IPS-NIHi11 (cell line): ENCODE measurements around the gene TSNAX.
A peak's percentile ranks its signal among the peaks of the same experiment; 100 is the strongest.
"Not testable (repeated sequence)": the region's sequence is repeated elsewhere in the genome, so short reads cannot be mapped to it uniquely, and the experiment has no call there.

Experiments
- DNase-seq: peaks from one replicate; pipeline ENCODE4 v3.0.0; 2012; ENCODE audit warnings: mixed read lengths, low spot score

TSNAX gene, protein sequence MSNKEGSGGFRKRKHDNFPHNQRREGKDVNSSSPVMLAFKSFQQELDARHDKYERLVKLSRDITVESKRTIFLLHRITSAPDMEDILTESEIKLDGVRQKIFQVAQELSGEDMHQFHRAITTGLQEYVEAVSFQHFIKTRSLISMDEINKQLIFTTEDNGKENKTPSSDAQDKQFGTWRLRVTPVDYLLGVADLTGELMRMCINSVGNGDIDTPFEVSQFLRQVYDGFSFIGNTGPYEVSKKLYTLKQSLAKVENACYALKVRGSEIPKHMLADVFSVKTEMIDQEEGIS

GRCh38 chr1:231528172-231529029, at the start of gene TSNAX:
TSNAX (plus strand) TSS chr1:231528669; CDS start chr1:231528811, 142 bp downstream.
- DNase-seq, result peak; percentile 96

DNA sequence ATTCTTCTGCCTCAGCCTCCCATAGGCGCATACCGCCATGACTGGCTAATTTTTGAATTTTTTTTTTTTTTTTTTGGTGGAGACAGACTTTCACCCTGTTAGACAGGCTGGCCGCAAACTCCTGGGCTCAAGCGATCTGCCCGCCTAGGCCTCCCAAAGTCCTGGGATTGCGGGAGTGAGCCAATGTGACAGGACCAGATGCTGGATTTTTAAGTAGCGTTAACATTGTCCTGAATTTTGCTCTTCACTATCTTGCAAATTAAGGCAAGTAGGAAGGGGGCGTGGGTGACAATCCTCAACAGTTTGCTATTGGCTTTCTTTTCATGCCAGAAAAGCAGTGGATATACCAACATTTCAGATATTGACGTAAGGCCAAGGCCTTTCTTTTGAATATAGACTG, 49.7 kb upstream of the TSNAX start:
- no peak for DNase-seq

GRCh38 chr1:231480008-231480407, 48.5 kb upstream of the TSNAX start:
- no peak for DNase-seq

DNA sequence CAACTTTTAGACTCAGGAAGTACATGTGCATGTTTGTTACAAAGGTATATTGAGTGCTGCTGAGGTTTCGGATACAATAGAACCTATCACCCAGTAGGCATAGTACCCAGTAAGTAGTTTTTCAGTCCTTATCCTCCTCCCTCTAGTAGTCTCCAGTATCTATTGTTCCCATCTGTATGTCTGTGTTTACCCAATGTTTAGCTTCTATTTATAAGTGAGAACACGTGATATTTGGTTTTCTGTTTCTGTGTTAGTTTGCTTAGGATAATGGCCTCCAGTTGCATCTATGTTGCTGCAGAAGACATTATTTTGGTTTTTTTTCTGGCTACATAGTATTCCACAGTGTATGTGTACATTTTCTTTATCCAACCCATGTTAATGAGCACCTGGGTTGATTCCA, 47.2 kb upstream of the TSNAX start:
- no peak for DNase-seq

DNA sequence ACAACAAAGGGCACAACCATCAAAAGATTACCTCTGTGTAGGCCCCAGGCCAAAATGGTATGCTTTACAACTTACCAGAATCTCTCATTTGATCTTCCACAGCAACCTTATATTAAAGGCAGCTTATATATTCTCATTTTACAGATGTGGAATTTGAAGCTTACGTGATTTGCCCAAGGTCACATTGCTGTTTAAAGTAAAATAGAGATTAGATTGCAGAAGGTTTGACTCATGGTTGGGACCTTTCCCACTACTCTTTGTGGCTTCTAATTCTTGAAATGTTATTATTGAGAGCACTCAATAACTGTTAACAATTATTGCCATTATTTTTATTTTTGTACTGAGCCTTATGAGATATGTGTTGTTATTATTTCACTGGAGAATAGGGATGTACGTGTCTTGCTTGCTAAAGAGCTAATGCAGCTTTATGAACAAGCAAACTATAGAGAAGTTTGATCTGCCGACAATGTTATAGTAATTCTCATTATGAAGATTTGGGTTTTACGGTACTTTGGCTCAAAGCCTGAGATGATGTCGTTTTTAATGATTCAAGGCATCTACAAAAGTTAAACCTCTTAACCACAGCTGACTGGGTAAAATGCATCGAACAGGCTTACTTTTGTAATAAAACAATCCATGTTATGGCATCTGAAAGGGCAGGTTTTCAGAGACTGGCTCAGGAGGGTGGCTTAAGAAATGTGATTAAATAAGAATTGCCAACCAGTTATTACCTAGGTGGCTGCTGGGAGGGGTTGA, 43.3 kb upstream of the TSNAX start:
- DNase-seq, result no peak

DNA sequence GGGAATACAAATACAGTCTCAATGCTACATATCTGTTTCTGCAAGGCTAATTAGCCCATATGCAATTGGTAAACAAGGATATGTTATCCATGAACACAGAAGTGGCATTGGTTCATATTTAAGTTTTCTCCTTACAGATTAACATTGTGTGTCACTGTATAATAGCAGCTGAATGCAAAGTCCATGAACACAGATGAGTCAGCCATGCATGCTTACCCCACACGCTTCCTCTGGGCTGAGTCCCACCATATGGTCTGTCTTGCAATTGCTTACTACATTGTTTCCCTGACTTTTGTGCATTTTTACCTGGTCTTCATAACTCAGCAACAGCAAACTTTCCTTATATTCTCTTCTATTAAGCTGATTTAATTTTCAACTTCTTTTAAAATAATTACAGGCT, 41.5 kb upstream of the TSNAX start:
- no peak for DNase-seq

DNA sequence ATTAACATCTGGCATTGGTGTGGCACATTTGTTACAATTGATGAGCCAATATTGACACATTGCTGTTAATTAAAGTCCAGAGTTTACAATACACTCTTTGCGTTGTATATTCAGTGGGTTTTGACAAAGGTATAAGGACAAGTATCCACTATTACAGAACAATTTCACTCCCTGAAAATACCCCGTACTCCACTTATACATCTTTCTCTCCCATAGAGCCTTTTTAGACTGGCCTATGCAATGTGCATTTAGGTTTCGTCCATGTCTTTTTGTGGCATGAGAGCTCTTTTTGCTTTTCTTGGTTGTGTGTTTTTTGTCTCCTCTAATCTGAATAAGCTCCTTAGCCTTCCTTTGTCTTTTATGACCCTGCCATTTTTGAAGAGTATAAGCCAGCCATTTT, 40.6 kb upstream of the TSNAX start:
- no peak for DNase-seq

- no peak for DNase-seq
Observed at GRCh38 chr1:231493421-231494185, 34.9 kb upstream of the TSNAX start.

DNA sequence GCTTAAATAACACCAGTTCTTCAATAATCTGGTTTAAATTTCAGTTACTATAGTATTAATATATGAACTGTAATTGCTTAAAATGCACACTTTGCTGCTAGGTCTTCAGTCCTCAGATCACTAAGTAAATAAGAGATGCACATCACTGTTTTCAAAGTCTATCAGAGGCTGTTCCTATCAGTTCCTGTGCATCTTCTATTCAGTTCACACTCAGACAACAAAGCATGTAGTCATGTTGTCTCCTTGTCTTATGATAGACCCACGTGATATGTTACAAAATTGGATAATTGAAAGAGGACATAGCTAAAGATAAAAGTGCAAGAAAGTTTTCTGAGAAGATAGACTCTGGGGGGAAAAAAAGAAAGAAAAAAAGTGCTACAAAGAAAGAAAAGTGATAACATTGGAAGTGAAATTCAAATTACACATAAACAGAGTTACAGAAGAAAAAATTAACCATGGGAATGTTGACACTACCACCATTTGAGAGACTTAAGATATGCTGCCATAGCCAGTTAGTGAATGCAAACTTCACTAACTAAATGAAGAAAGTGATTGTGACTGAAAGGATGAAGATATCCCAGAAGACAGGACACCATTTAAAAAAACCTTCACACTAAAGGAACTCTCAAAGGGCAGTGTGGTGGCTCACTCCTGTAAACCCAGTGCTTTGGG, 33.9 kb upstream of the TSNAX start:
- no peak for DNase-seq

DNA sequence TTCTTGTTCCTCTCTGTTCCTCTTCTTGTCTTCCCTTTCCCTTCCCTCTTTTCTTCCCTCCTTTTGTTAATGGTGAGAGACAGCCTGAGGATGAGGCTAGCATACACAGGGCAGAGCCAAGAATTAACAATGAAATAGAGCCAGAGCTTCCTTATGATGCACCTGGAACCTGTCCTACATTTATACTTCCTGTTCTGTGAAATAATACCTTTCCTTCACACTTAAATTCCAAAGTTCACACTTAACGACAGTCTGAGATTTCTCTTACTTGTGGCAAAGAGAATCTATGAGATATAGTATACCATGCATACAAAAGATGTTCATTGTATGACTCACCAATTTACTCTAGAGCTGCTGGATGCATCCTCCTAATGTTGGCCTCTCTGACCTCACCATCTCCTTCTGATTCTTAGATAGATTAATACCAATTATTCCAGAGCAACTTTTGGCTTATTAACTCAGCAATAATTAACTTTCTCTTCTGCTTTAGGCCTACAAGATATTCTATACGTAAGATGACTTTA, 30.8 kb upstream of the TSNAX start:
- DNase-seq, result no peak

DNA sequence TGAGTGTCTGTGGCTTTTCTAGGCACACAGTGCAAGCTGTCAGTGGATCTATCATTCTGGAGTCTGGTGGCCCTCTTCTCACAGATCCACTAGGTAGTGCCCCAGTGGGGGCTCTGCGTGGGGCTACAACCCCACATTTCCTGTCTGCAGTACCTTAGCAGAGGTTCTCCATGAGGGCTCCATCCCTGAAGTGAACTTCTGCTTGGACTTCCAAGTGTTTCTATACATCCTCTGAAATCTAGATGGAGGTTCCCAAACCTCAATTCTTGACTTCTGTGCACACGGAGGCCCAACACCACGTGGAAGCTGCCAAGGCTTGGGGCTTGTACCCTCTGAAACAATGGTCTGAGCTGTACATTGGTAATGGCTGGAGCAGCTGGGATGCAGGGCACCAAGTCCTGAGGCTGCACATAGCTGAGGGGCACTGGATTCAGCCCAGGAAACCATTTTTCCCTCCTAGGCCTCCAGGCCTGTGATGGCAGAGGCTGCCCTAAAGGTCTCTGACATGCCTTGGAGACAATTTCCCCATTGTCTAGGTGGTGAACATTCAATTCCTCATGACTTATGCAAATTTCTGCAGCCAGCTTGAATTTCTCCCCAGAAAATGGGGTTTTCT, 29.2 kb upstream of the TSNAX start:
- DNase-seq, result no peak

DNA sequence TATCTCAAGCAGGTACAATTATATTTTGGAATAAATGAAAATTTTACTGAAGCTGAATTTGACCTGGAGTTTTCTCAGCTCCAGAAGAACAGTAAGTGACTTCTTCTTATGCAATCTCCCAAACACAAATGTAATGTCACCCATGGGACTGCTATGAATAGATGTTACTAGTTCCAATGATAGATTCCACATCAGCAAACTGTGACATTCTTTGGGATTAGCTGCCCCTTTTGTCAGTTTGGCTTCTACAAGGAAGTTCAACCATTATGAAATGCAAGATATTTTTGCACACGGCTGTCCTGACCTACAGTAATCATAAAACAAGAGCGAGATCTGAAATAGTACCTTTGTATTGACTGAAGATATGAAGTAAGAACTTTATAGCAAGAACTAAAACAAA, 27.8 kb upstream of the TSNAX start:
- no peak for DNase-seq

DNA sequence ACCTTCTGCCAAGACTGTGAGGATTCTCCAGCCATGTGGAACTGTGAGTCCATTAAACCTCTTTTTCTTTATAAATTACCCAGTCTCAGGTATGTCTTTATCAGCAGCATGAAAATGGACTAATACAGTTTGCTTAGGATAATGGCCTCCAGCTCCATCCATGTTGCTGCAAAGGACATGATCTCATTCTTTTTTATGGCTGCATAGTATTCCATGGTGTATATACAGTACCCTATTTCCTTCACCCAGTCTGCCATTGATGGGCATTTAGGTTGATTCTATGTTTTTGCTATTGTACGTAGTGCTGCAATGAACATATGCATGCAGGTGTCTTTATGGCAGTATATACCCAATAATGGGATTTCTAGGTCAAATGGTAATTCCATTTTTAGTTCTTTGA, 25.3 kb upstream of the TSNAX start:
- not testable (repeated sequence) for DNase-seq

- DNase-seq, result no peak
Observed at GRCh38 chr1:231507476-231508355, 20.8 kb upstream of the TSNAX start.

DNA sequence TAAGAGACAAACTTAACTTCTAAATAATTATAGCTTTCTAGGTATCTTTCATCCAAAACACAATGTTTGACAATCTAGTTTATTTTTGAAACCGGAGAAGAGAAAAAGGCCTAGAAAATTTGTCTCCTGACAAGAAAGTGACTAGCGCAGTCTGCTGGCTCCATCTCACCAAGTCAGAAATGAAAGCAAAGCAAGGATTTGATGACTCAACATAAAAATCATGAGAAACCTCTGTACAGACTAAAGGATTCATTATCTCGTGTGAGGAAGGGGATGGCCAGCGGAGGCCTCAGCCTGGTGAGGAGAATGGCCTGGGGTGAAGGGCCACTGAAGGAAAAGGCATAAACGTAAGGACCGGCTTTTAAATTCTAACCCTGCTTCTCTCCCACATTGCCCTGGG, 20.0 kb upstream of the TSNAX start:
- no peak for DNase-seq

- DNase-seq, result no peak
Observed at GRCh38 chr1:231508941-231509340, 19.5 kb upstream of the TSNAX start.

- no peak for DNase-seq
Observed at GRCh38 chr1:231512147-231512698, 16.2 kb upstream of the TSNAX start.

DNA sequence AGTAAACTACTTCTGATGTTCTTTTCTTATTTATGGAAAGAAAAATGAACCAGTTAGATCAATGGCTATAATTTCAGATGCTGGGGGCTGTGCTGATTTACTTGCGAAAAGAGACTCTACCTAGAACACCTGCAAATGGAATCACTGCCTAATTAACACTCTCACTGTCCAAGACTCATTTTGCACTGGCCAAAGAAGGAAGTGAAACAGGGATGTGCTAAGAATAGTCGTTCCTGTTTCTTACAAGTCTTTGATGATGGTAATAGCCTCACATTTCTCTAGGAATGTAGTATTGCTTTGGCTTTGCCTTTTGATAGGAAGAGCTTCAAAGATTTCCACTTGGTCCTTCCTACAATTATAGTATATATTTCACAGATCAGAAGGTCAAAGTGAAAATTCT, 12.7 kb upstream of the TSNAX start:
- DNase-seq, result no peak

- DNase-seq, result no peak
Observed at GRCh38 chr1:231517076-231517475, 11.4 kb upstream of the TSNAX start.
